Breast epithelium (tissue), 3 donors: ENCODE measurements around the gene BRD4.

Source experiments
- POLR2A ChIP-seq: fragments of 450-650 bp; IDR thresholded peaks from one replicate; pipeline ENCODE4 v1.6.1; 2016; ENCODE audit warnings: antibody characterized with exemption, mild to moderate bottlenecking, moderate library complexity
- POLR2AphosphoS5 ChIP-seq, 3 donors: sonication (generic); formaldehyde crosslinking; IDR thresholded peaks; one replicate each; pipeline ENCODE4 v1.6.1; 2017; ENCODE audit warnings: antibody characterized with exemption in 3 of 3
- TF ChIP-seq, protein P1 (sequence below), 3 donors: fragments of 450-650 bp; IDR thresholded peaks; one replicate each; pipeline ENCODE4 v1.5.1; 2016 to 2017; ENCODE audit warnings: antibody characterized with exemption in 3 of 3, mild to moderate bottlenecking in 3 of 3, moderate library complexity in 3 of 3

DNA sequence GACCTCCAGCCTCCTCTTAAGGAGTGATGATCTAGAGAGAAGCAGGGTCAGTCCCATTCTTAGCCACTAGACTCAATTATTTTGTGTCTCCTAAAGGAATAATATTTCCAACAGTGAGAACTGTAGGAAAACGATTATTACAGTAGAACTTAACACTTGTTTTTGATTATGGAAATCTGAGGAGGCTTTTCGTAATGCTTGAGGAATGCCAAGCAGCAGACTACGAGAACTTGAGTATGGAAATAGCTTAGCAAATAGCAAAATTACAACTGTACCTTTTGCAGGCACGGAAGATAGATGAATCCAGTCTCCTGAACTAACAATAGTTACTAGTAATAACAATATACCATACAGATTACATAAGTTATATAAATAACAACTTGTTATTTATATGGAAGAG is 12.2 kb downstream of the BRD4 start:
- TF ChIP-seq, protein P1, sequence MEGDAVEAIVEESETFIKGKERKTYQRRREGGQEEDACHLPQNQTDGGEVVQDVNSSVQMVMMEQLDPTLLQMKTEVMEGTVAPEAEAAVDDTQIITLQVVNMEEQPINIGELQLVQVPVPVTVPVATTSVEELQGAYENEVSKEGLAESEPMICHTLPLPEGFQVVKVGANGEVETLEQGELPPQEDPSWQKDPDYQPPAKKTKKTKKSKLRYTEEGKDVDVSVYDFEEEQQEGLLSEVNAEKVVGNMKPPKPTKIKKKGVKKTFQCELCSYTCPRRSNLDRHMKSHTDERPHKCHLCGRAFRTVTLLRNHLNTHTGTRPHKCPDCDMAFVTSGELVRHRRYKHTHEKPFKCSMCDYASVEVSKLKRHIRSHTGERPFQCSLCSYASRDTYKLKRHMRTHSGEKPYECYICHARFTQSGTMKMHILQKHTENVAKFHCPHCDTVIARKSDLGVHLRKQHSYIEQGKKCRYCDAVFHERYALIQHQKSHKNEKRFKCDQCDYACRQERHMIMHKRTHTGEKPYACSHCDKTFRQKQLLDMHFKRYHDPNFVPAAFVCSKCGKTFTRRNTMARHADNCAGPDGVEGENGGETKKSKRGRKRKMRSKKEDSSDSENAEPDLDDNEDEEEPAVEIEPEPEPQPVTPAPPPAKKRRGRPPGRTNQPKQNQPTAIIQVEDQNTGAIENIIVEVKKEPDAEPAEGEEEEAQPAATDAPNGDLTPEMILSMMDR (IDR thresholded peaks at IDR 0.05): no peak
- no peak for TF ChIP-seq POLR2AphosphoS5 (IDR thresholded peaks at IDR 0.05)
- TF ChIP-seq POLR2A: no peak
